Lower leg skin (tissue), 4 donors: ENCODE data around the gene SS18L1. TPM values are rescaled to one million over a fixed set of nuclear protein-coding genes. Genes with fewer than 3 reads are reported as not detected.

Experiments
- DNase-seq, 2 donors: peaks; one replicate each; pipeline ENCODE4 v3.0.0-alpha.2; 2019; ENCODE audit warnings: low spot score in 2 of 2
- H3K4me3 ChIP-seq: fragments of 200-600 bp; sonication (generic); 2 replicates; pipeline ENCODE4 v1.5.1; 2017; ENCODE audit warnings: mild to moderate bottlenecking, low read depth; ENCODE audit not compliant: poor library complexity, severe bottlenecking
- CTCF ChIP-seq, 3 donors: fragments of 450-650 bp; IDR thresholded peaks; one replicate each; pipeline ENCODE4 v1.5.1; 2016; ENCODE audit warnings: antibody characterized with exemption in 3 of 3, mild to moderate bottlenecking in 3 of 3, moderate library complexity in 2 of 3
- POLR2A ChIP-seq, 2 donors: fragments of 450-650 bp; IDR thresholded peaks; one replicate each; pipeline ENCODE4 v1.6.1; 2016 to 2017; ENCODE audit warnings: antibody characterized with exemption in 2 of 2, mild to moderate bottlenecking in 1 of 2, moderate library complexity in 1 of 2
- WGBS, 2 donors: methylation state at CpG; one replicate each; pipeline ENCODE4 v1.1.5; 2018; 5-methylcytosine and 5-hydroxymethylcytosine counted together
- intact Hi-C: fragments of 100-400 bp; cut with DNase I; formaldehyde crosslinking; loops from one replicate; pipeline ENCODE4 v1.15.0; 2023; ENCODE audit warnings: low total_unique reads
- total RNA-seq, 4 donors: library from RNA; depleted of rRNA; stranded (reverse); fragments of >200 nt; gene quantifications; one replicate each; pipeline ENCODE4 v1.1.0, GENCODE V29; 2016

The SS18L1 gene
- total RNA-seq, 4 donors from 2014 or later, result 23.3 to 51.7 (median 25.8) TPM

GRCh38 chr20:62216636-62217566 is 73.3 kb downstream of the SS18L1 start:
- H3K4me3 ChIP-seq, result no peak overlapping the region
- WGBS, 2 donors, result 74 to 77% methylated on average over 21 to 26 of the region's 26 CpGs
- no peak for DNase-seq
- TF ChIP-seq POLR2A (IDR thresholded peaks at IDR 0.05), result no peak
- TF ChIP-seq CTCF (IDR thresholded peaks at IDR 0.05), result no peak
- intact Hi-C loops, result no loop called here

- TF ChIP-seq CTCF (IDR thresholded peaks at IDR 0.05) (no peak), POLR2A (IDR thresholded peaks at IDR 0.05) (no peak)
- no peak for DNase-seq
- 46 to 52% methylated on average over 33 to 37 of the region's 38 CpGs for WGBS, 2 donors
- H3K4me3 ChIP-seq, result no peak overlapping the region
- intact Hi-C loops, result no loop called here
Measured at GRCh38 chr20:62217913-62218773, 74.6 kb downstream of the SS18L1 start.

- 2 to 6% methylated on average over 32 to 52 of the region's 84 CpGs for WGBS, 2 donors
- intact Hi-C loops, result no loop called here
- DNase-seq, result no peak
Measured at GRCh38 chr20:62219101-62219991, 75.8 kb downstream of the SS18L1 start.

GRCh38 chr20:62219992-62220665 is 76.6 kb downstream of the SS18L1 start, which contains the start of gene HRH3:
TSS of gene HRH3 (minus strand) at chr20:62220278. CDS start at chr20:62219970, 308 bp downstream.
- no peak within 1 kb of the TSS for H3K4me3 ChIP-seq
- WGBS, 2 donors, result 0 to 1% methylated on average over 7 to 23 of the region's 84 CpGs
- DNase-seq, result no peak
- TF ChIP-seq POLR2A (IDR thresholded peaks at IDR 0.05) (no peak), CTCF (IDR thresholded peaks at IDR 0.05) (no peak)
- intact Hi-C loops, result no loop called here

More at GRCh38 chr20:62219101-62219991, 75.8 kb downstream of the SS18L1 start:
- no peak overlapping the region for H3K4me3 ChIP-seq
- TF ChIP-seq POLR2A (IDR thresholded peaks at IDR 0.05) (no peak), CTCF (IDR thresholded peaks at IDR 0.05) (no peak)
